Stimulated activated CD4-positive, alpha-beta T cell treated with anti-CD3 and anti-CD28 coated beads, TNF-alpha, amount 100 ng/mL, for 24 hours (primary cell): ENCODE data around the gene KCNJ12.
"Not testable (repeated sequence)": the region's sequence is repeated elsewhere in the genome, so short reads cannot be mapped to it uniquely, and the experiment has no call there.

Source experiments
- DNase-seq, 3 experiments: peaks; one replicate each; pipeline ENCODE4 v3.0.0-alpha.2; 2020; ENCODE audit warnings: low read depth in 3 of 3

KCNJ12 gene

GRCh38 chr17:21407752-21408151, 31.6 kb downstream of the KCNJ12 start:
- not testable (repeated sequence) for DNase-seq

GRCh38 chr17:21408224-21408623, 32.1 kb downstream of the KCNJ12 start:
- not testable (repeated sequence) for DNase-seq

GRCh38 chr17:21408766-21409300, 32.7 kb downstream of the KCNJ12 start:
- not testable (repeated sequence) for DNase-seq

- DNase-seq = not testable (repeated sequence)
These were observed 33.2 kb downstream of the KCNJ12 start for GRCh38 chr17:21409388-21409787.

GRCh38 chr17:21409971-21410370, 33.8 kb downstream of the KCNJ12 start:
- DNase-seq = not testable (repeated sequence)

GRCh38 chr17:21410371-21410770, 34.2 kb downstream of the KCNJ12 start:
- DNase-seq = not testable (repeated sequence)

GRCh38 chr17:21410906-21411678, 34.9 kb downstream of the KCNJ12 start:
- not testable (repeated sequence) for DNase-seq

GRCh38 chr17:21411679-21412205, 35.6 kb downstream of the KCNJ12 start:
- DNase-seq = not testable (repeated sequence)

- DNase-seq = not testable (repeated sequence)
These were observed 36.1 kb downstream of the KCNJ12 start for GRCh38 chr17:21412207-21412681.

- DNase-seq = not testable (repeated sequence)
These were observed 37.6 kb downstream of the KCNJ12 start for GRCh38 chr17:21413570-21414279.

- DNase-seq = not testable (repeated sequence)
These were observed 38.5 kb downstream of the KCNJ12 start for GRCh38 chr17:21414616-21415015.

- DNase-seq = not testable (repeated sequence)
These were observed 39.2 kb downstream of the KCNJ12 start for GRCh38 chr17:21415166-21415990.

- DNase-seq = not testable (repeated sequence)
These were observed 40.4 kb downstream of the KCNJ12 start for GRCh38 chr17:21416471-21416981.

- not testable (repeated sequence) for DNase-seq
These were observed 41.2 kb downstream of the KCNJ12 start for GRCh38 chr17:21417349-21417748.

- DNase-seq = no peak
These were observed 41.8 kb downstream of the KCNJ12 start for GRCh38 chr17:21417921-21418320.

GRCh38 chr17:21418446-21419298, 42.5 kb downstream of the KCNJ12 start:
- DNase-seq = peak in 1 of 3 experiments; percentile 14

- peak in 2 of 3 experiments; percentile 9 to 27 for DNase-seq
These were observed 43.4 kb downstream of the KCNJ12 start for GRCh38 chr17:21419299-21420239.

- not testable (repeated sequence) for DNase-seq
These were observed 44.4 kb downstream of the KCNJ12 start for GRCh38 chr17:21420503-21421090.
